HG02678 (cell line): Measurements from ENCODE around the gene DNAJA3.

Experiments
- ATAC-seq: cut with Tn5 transposase; IDR thresholded peaks from one replicate; pipeline ENCODE4 v1.9.1; 2021; ENCODE audit warnings: mild to moderate bottlenecking, moderate library complexity; ENCODE audit not compliant: unreplicated experiment

The DNAJA3 gene

GRCh38 chr16:4425378-4426020 lies at the start of gene DNAJA3:
TSS of gene DNAJA3 (plus strand) at chr16:4425868. CDS start at chr16:4425882, 14 bp downstream.
- peak; percentile 86 for ATAC-seq

- ATAC-seq = no peak
These were observed 49.4 kb upstream of the DNAJA3 start for GRCh38 chr16:4376126-4376892.

- no peak for ATAC-seq
These were observed 48.6 kb upstream of the DNAJA3 start for GRCh38 chr16:4376893-4377572.

GRCh38 chr16:4377573-4378154 lies 48.0 kb upstream of the DNAJA3 start:
- no peak for ATAC-seq

- no peak for ATAC-seq
These were observed 47.5 kb upstream of the DNAJA3 start for GRCh38 chr16:4378161-4378666.

- ATAC-seq = no peak
These were observed 46.5 kb upstream of the DNAJA3 start for GRCh38 chr16:4378999-4379690.

- no peak for ATAC-seq
These were observed 45.3 kb upstream of the DNAJA3 start for GRCh38 chr16:4380119-4381063.

GRCh38 chr16:4381072-4381934 lies 44.4 kb upstream of the DNAJA3 start:
- ATAC-seq = no peak

GRCh38 chr16:4381935-4382794 lies 43.5 kb upstream of the DNAJA3 start:
- ATAC-seq = no peak

GRCh38 chr16:4382795-4383357 lies 42.8 kb upstream of the DNAJA3 start:
- no peak for ATAC-seq

- ATAC-seq = no peak
These were observed 41.9 kb upstream of the DNAJA3 start for GRCh38 chr16:4383591-4384444.

- no peak for ATAC-seq
These were observed 41.1 kb upstream of the DNAJA3 start for GRCh38 chr16:4384509-4384942.

- ATAC-seq = no peak
These were observed 40.4 kb upstream of the DNAJA3 start for GRCh38 chr16:4385066-4385788.

- no peak for ATAC-seq
These were observed 39.7 kb upstream of the DNAJA3 start for GRCh38 chr16:4385789-4386450.

- no peak for ATAC-seq
These were observed 39.2 kb upstream of the DNAJA3 start for GRCh38 chr16:4386451-4386805.
